GM21515 (cell line): ENCODE data around the gene GDPD4.

Experiments
- ATAC-seq: cut with Tn5 transposase; IDR thresholded peaks from one replicate; pipeline ENCODE4 v1.9.1; 2021; ENCODE audit not compliant: unreplicated experiment

The GDPD4 gene

DNA sequence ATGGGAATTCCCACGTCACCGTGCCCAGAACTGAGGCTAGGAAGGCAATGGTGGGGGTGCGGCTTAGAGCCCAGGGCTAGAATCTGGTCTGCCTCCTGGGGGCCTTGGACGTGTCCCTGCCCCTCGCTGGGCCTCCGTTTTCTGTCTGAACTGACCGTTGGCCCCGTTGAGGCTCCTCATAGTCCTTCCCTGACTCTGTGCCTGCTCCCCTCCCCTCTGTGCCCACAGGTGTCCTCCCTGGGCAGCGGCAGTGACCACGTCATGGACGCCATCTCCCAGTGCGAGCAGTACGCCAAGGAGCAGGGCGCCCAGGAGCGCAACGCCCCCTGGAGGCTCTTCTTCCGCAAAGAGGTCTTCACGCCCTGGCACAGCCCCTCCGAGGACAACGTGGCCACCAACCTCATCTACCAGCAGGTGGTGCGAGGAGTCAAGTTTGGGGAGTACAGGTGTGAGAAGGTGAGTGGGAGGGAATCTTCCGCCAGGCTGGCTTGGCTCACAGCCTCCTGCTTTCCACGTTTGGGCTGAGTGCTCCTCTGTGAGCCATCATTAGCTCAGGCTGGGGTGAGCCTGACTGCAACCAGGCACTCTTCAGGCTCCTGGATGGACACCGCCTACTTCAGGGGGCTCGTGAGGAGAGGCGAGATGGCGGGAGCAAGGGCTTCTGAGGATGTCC lies 109.5 kb downstream of the GDPD4 start:
- ATAC-seq, result no peak

DNA sequence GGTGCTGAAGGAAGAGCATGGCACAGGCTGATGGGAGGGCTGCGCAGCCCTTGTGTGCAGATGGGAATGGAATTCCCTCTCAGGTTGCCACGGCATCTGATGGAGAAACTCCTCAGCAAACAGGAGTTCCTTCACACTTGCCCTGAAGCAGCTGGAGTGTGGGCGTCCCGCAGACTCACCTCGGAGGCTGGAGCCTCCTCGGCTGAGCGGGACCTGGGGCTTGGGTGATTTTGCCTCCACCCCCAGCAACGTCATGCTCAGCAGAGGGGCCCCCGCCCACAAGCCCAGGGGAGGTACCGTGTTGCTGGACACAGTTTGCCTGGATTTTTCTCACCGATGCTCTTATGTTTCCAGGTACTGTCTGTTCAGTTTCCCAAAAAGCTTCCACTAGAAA lies 110.1 kb downstream of the GDPD4 start:
- ATAC-seq, result no peak

- ATAC-seq, result no peak
Measured at GRCh38 chr11:77190331-77191075, 111.0 kb downstream of the GDPD4 start.

- no peak for ATAC-seq
Measured at GRCh38 chr11:77189588-77190210, 111.8 kb downstream of the GDPD4 start.

DNA sequence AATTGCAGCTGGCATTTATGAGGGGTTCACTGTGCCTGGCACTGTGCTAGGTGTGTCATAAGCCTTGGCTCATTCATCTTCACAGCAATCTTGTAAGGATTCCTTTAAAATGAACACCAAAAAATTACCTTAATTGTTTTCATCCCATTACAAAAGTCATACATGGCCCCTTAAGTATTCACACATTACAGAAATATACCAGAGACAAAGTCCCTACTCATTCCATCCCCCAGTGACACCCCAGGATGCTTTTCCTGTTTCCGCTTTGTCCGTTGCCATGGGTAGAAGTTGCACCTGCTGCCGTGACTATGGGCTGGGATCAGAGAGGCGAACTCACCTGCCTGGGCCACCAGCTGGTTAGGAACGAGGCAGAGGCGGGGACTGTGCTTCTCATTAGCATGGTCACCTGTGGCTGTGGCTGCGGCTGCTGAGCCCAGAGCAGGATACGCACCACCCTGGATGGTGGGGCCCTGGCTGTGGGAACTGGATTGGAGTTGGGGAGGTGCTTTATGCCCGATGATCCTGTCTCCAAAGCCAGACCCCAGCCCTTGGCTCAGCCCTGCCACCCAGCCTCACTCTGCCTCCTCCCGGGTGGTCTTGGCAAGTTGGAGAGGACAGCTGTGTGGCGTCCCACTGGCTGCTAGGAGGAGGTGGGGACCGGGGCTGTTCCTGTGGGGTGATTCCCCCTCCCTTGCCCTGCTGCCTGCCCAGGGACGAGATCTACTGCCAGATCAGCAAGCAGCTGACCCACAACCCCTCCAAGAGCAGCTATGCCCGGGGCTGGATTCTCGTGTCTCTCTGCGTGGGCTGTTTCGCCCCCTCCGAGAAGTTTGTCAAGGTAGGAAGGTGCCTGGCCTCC lies 112.6 kb downstream of the GDPD4 start:
- ATAC-seq, result no peak

- peak; percentile 57 for ATAC-seq
Measured at GRCh38 chr11:77187776-77188632, 113.5 kb downstream of the GDPD4 start.

GRCh38 chr11:77187111-77187750 lies 114.3 kb downstream of the GDPD4 start:
- no peak for ATAC-seq

- ATAC-seq, result no peak
Measured at GRCh38 chr11:77186302-77186701, 115.2 kb downstream of the GDPD4 start.

GRCh38 chr11:77184136-77184860 lies 117.2 kb downstream of the GDPD4 start:
- no peak for ATAC-seq

DNA sequence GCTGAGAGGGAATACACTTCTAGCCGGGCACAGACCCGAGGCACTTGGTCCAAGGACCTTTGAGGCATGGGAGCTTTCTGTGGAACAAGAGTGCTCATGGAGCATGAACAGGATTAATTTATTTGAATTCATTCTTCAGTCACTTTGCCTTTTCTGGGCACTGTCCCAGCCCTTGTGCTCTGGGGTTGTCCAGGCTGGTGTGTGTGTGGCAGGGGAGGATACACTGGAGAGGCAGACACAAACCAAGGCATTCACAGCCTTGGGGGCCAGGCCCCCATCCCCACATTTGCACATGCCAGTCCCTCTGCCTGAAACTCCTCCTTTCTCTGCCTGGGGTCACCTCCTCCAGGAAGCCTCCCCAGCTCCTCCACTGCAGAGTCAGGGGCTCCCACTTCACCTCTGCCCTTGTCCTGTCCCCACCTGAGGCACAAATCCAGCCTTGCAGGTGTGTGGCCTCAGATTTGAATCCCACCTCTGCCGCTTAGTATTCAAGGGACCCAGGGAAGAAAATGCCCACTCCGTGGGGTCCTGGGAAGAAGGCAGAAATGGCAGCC lies 118.0 kb downstream of the GDPD4 start:
- ATAC-seq, result no peak

DNA sequence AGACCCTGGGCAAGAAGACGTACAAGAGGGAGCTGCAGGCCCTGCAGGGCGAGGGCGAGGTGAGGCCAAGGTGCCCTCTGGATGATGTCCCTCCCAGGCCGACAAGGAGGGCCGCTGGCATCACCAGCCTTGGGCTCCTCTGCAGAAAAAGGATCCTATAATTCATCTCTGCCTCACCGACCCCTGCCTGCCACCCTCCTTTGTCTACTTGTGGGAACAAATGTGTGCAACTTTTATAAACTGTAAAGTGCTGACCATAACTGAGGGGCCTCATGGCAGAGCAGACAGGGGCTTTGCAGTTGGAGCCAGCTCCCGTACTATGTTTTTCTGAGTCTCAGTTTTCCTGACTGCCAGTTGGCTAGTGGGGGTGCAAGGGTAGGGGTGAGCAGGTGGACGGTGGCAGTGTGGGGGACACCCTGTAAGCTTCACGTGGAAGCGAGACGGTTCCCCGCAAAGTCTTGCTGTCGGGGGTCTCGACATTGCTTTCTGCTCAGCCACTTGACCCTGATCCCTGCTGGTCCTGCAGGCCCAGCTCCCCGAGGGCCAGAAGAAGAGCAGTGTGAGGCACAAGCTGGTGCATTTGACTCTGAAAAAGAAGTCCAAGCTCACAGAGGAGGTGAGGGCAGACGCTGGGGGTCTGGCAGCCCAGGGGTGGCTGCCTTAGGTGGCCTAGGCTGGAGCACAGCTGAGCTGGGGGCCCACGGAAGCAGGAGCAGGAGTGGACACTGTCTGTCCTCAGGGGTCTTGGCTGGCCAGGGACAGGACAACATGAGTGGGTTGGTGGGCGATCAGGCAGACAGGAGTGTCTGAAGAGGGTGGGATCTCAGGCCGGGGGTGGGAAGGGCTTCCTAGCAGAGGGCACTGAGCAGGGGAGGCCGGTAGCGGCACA lies 118.7 kb downstream of the GDPD4 start:
- no peak for ATAC-seq

GRCh38 chr11:77181799-77182541 lies 119.5 kb downstream of the GDPD4 start:
- no peak for ATAC-seq

DNA sequence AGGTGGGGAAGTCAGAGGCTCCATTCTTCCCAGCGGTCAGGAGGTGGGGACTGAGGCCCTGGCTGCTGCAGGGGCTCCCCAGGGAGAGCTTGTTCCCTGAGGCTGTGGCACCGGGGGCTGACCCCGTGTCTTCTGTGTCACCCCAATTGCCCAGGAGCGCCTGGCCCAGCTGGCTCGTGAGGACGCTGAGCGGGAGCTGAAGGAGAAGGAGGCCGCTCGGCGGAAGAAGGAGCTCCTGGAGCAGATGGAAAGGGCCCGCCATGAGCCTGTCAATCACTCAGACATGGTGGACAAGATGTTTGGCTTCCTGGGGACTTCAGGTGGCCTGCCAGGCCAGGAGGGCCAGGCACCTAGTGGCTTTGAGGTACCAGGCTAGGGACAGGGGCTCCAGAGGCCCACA lies 120.3 kb downstream of the GDPD4 start:
- ATAC-seq, result no peak

- ATAC-seq, result no peak
Measured at GRCh38 chr11:77180346-77180745, 121.1 kb downstream of the GDPD4 start.

- no peak for ATAC-seq
Measured at GRCh38 chr11:77179681-77180080, 121.8 kb downstream of the GDPD4 start.

- ATAC-seq, result no peak
Measured at GRCh38 chr11:77179048-77179447, 122.4 kb downstream of the GDPD4 start.

- ATAC-seq, result no peak
Measured at GRCh38 chr11:77178150-77178549, 123.3 kb downstream of the GDPD4 start.
